Upper lobe of right lung (tissue), 1 donor: ENCODE measurements around the gene MRPS23. TPM values are rescaled to one million over a fixed set of nuclear protein-coding genes. Genes with fewer than 3 reads are reported as not detected.

Experiments used
- ATAC-seq: fragments of 200-7000 bp; cut with Tn5 transposase; one replicate; pipeline ENCODE4 v1.9.1; 2020; ENCODE audit warnings: mild to moderate bottlenecking, moderate library complexity
- DNase-seq: peaks from one replicate; pipeline ENCODE4 v3.0.0-alpha.2; 2020
- H3K27ac ChIP-seq: fragments of 200-600 bp; one replicate; pipeline ENCODE4 v1.8.0; 2022
- H3K27me3 ChIP-seq: fragments of 200-600 bp; one replicate; pipeline ENCODE4 v1.8.0; 2022; ENCODE audit warnings: mild to moderate bottlenecking
- H3K36me3 ChIP-seq: fragments of 200-600 bp; one replicate; pipeline ENCODE4 v1.8.0; 2022
- H3K4me1 ChIP-seq: fragments of 200-600 bp; one replicate; pipeline ENCODE4 v1.8.0; 2022
- H3K4me3 ChIP-seq: fragments of 200-600 bp; one replicate; pipeline ENCODE4 v1.8.0; 2022; ENCODE audit warnings: mild to moderate bottlenecking
- H3K9me3 ChIP-seq: fragments of 200-600 bp; one replicate; pipeline ENCODE4 v1.8.0; 2022
- CTCF ChIP-seq: fragments of 200-600 bp; IDR thresholded peaks from one replicate; pipeline ENCODE4 v1.8.0; 2022; ENCODE audit warnings: antibody characterized with exemption
- intact Hi-C: fragments of 100-400 bp; cut with DNase I; formaldehyde crosslinking; loops from one replicate; pipeline ENCODE4 v1.11.0; 2022
- total RNA-seq: library from RNA; stranded (reverse); fragmentation: NEBNext Ultra II Directional; extraction: Animal tissue kit (Norgen Biotek cat#: 25700); gene quantifications from one replicate; pipeline ENCODE4 v1.2.1, GENCODE V29; 2021
- donor health status: DM: no; HTN: yes; CAD: no; lungs with severe emphysema.

The MRPS23 gene
- total RNA-seq, 1 donor from 2014 or later: 36.0 TPM

GRCh38 chr17:57876023-57876865, 26.4 kb upstream of the MRPS23 start:
- ATAC-seq: no peak
- peaks cover 39% of the 10 kb centered on the region for H3K4me1 ChIP-seq
- H3K4me3 ChIP-seq: no peak overlapping the region
- intact Hi-C loops: no loop called here
- no peak for TF ChIP-seq CTCF
- H3K27me3 ChIP-seq: no peaks in the 10 kb centered on the region
- no peaks in the 10 kb centered on the region for H3K9me3 ChIP-seq
- no peak overlapping the region for H3K27ac ChIP-seq
- H3K36me3 ChIP-seq: peaks cover 28% of the 10 kb centered on the region
- no peak for DNase-seq

DNA sequence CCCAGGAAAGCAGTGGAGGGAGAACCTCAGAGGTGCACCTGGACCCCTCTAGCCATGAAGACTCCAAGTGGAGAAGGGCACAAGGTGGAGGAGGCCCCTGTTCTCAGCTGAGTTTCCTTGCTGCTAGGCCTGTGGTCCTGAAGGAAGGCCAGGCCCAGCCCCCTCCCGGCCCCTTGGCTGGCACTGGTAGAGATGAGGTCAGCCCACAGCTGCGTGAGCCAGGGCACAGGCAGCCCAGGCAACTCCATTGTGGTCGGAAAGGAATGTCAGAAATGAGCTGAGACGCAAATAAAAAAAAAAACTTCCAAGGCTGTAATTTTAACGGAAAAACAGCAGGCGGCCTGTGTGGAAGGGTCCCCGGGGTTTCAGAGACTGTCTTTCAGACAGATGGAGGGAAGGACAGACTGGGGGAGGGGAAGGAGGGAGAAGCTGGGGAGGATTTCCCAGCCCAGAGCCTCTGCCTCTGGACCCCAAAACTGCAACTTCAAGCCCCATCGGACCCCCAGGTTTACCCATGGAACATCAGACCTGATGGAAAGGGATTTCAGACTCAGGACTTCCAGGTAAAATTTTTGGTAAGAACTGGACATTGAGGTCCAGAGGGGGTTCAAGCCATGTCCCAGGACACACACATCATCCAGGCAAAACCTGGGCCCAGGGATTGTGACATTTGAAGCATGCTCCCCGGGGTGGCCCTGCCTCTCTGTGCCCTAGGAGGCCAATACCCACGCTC, 25.6 kb upstream of the MRPS23 start:
- Histone ChIP-seq H3K27ac (peak overlapping the region; percentile 80), H3K4me1 (peaks cover 39% of the 10 kb centered on the region), H3K27me3 (no peaks in the 10 kb centered on the region), H3K4me3 (no peak overlapping the region), H3K9me3 (no peaks in the 10 kb centered on the region), H3K36me3 (peaks cover 33% of the 10 kb centered on the region)
- DNase-seq (peak; percentile 82), ATAC-seq (peak; percentile 89)
- intact Hi-C loops: no loop called here
- TF ChIP-seq CTCF: peak; percentile 54

DNA sequence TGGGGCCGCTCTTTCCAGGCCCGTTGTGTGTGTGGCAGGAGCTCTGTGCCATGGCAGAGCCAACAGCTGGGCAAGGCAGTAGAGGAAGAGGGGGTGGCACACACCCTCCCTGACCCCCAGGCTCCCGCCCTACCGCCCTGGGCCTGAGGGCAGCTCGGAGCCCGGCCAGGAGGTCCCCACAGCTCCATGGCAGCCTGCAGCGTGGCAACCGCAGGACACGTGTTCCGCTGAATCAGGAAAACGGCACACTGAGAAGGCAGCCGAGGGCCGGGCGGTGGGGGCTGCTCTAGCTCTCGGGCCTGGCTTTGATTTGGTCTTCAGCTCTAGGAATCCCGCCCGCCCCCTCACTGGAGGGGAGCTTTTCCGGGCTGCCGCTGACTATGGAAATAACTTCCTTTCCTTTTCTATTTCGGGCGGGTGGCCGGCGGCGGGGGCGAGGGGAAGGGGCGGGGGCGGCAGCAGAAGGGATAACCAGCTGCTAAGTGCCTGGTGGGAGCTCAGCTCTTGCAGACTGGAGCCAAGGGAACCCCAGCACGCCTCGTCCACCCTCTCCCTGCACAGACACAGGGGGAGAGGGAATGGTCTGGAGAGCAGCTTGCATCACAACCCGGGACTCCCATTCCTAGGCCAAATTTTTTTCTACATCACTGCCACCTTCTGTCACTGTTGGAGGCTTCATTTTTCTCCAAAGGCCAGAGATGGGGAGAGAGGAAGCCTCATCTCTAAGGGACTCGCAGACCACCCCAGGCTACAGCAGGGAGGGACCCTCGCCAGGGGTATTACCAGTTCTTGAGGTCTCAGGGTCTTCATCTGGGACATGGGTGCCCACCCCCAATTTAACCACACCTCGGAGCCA, 24.8 kb upstream of the MRPS23 start:
- intact Hi-C loops: loop anchor here (5.0 kb wide), 1 partner anchor 118 kb away; no protein-coding TSS in a partner anchor
- no peak for DNase-seq
- H3K4me3 ChIP-seq: peak overlapping the region; percentile 21

DNA sequence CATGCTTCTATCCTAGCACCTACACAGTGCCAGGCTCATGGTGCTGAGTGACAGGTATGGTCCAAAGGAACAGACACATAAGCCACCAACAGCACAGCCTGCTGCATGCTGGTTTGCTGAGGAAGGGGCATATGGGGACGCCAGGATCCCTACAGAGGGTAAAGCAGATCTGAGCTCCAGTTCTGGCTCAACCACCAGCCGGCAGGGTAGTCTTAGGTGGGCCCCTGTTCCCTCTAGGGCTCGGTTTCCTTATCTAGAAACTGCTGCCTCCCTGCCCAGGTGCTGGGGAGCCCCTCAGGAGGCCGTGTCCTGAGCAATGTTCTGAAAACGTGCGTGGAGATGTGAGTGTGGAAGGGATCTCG, 24.2 kb upstream of the MRPS23 start:
- H3K4me1 ChIP-seq: peaks cover 36% of the 10 kb centered on the region
- TF ChIP-seq CTCF: no peak
- no peak for DNase-seq
- peak overlapping the region; percentile 21 for H3K4me3 ChIP-seq
- H3K9me3 ChIP-seq: no peaks in the 10 kb centered on the region
- peaks cover 29% of the 10 kb centered on the region for H3K36me3 ChIP-seq
- intact Hi-C loops: loop anchor here (5.0 kb wide), 1 partner anchor 118 kb away; no protein-coding TSS in a partner anchor
- H3K27me3 ChIP-seq: no peaks in the 10 kb centered on the region
- H3K27ac ChIP-seq: peak overlapping the region; percentile 80
- ATAC-seq: no peak

More for the DNA sequence above, 24.8 kb upstream of the MRPS23 start:
- peak; percentile 43 for ATAC-seq
- no peak for TF ChIP-seq CTCF
- Histone ChIP-seq H3K9me3 (no peaks in the 10 kb centered on the region), H3K4me1 (peaks cover 39% of the 10 kb centered on the region), H3K27me3 (no peaks in the 10 kb centered on the region), H3K27ac (peak overlapping the region; percentile 80), H3K36me3 (peaks cover 33% of the 10 kb centered on the region)
